ENCODE results near the gene MPZL1. TPM values are rescaled to one million over a fixed set of nuclear protein-coding genes. Genes with fewer than 3 reads are reported as not detected.

The MPZL1 gene
- total and polyA plus RNA-seq, 12 donors = 12.1 to 101 (median 62.8) TPM

DNA sequence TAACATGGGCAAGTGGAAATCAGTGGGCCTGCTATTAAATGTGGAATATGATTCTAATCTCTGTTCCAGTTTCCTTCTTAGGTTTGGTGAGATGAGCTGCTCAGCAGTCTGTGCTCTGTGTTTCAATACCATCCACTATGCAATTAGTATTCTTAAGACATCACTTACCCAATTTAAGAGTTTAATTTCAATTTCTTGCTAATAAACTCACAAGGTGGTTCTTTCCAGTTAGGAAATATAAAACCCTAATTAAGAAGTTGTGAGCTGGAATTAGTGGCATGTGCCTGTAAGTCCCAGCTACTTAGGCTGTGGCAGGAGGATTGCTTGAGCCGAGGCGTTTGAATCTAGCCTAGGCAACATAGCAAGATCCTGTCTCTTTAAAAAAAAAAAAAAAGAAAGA, 51.7 kb downstream of the MPZL1 start:
- Histone ChIP-seq H3K4me3 (no peak overlapping the region), H3K4me1 (replicated peaks in 1 of 2) (no peaks in the 10 kb centered on the region), H3K27ac (no peak overlapping the region), H3K27me3 (no peaks in the 10 kb centered on the region), H3K9me3 (replicated peaks in 1 of 3) (no peaks in the 10 kb centered on the region), H3K36me3 (replicated peaks in 1 of 2) (peaks cover 0 to 29% of the 10 kb centered on the region in 2 donors)
- intact Hi-C loops (cut with DNase I) = no loop called here
- TF ChIP-seq POLR2A (IDR thresholded peaks at IDR 0.05) = no peak
- TF ChIP-seq, protein P1, sequence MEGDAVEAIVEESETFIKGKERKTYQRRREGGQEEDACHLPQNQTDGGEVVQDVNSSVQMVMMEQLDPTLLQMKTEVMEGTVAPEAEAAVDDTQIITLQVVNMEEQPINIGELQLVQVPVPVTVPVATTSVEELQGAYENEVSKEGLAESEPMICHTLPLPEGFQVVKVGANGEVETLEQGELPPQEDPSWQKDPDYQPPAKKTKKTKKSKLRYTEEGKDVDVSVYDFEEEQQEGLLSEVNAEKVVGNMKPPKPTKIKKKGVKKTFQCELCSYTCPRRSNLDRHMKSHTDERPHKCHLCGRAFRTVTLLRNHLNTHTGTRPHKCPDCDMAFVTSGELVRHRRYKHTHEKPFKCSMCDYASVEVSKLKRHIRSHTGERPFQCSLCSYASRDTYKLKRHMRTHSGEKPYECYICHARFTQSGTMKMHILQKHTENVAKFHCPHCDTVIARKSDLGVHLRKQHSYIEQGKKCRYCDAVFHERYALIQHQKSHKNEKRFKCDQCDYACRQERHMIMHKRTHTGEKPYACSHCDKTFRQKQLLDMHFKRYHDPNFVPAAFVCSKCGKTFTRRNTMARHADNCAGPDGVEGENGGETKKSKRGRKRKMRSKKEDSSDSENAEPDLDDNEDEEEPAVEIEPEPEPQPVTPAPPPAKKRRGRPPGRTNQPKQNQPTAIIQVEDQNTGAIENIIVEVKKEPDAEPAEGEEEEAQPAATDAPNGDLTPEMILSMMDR (IDR thresholded peaks at IDR 0.05) = no peak
- WGBS, 4 donors = 88 to 96% (median 90%) methylated on average over 2 of the region's 2 CpGs
- DNase-seq = no peak

DNA sequence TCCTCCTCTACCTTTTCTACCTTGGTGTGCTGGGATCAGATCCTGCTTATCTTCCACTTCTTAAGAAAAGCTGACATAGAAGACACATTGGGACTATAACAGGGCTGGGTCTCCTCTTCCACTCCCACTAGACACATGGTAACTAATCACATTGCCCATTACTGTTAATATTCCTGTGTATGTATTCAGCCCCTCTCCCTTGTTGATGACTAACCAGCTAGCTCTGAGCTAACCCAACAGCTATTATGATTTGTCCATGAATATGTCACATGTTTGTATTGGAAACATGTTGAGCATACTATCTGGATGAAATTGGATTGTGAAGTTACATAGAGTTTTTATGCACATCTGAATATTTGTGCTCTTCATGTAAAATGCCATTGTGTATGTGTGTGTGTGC, 52.9 kb downstream of the MPZL1 start:
- H3K9me3 ChIP-seq (replicated peaks in 1 of 3) = no peaks in the 10 kb centered on the region
- H3K27me3 ChIP-seq = no peaks in the 10 kb centered on the region
- DNase-seq = no peak
- H3K27ac ChIP-seq = no peak overlapping the region
- no peak overlapping the region for H3K4me3 ChIP-seq
- H3K4me1 ChIP-seq (replicated peaks in 1 of 2) = no peaks in the 10 kb centered on the region
- peaks cover 0 to 34% of the 10 kb centered on the region in 2 donors for H3K36me3 ChIP-seq (replicated peaks in 1 of 2)
- intact Hi-C loops (cut with DNase I) = no loop called here
- TF ChIP-seq POLR2A (IDR thresholded peaks at IDR 0.05) = no peak
- TF ChIP-seq, protein P1 (IDR thresholded peaks at IDR 0.05) = no peak

DNA sequence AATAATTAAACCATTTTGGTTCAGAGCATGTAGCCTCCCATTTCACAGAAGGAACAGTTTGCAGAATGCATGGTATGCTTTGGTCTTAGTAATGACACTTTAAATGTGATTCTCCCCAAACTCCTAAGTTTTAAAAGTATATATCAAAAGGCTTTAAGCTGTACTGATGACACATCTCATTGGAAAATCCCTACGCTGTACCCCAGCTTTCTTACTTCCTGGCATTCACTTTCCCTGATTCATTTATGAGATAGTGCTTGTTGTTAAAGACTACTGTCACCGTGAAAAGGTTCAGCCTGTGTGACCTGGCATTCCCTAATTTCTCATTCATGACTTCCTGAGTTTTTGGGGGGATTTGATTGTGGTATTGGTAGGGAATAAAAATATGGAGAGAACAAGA, 53.4 kb downstream of the MPZL1 start:
- H3K9me3 ChIP-seq (replicated peaks in 1 of 3) = no peaks in the 10 kb centered on the region
- TF ChIP-seq, protein P1 (IDR thresholded peaks at IDR 0.05) = no peak
- no peak for TF ChIP-seq POLR2A (IDR thresholded peaks at IDR 0.05)
- DNase-seq = no peak
- intact Hi-C loops (cut with DNase I) = no loop called here
- H3K4me1 ChIP-seq (replicated peaks in 1 of 2) = no peaks in the 10 kb centered on the region
- no peak overlapping the region for H3K4me3 ChIP-seq
- H3K36me3 ChIP-seq (replicated peaks in 1 of 2) = peaks cover 0 to 34% of the 10 kb centered on the region in 2 donors
- no peaks in the 10 kb centered on the region for H3K27me3 ChIP-seq
- H3K27ac ChIP-seq = no peak overlapping the region
- 67 to 83% (median 78%) methylated on average over 2 of the region's 2 CpGs for WGBS, 4 donors

DNA sequence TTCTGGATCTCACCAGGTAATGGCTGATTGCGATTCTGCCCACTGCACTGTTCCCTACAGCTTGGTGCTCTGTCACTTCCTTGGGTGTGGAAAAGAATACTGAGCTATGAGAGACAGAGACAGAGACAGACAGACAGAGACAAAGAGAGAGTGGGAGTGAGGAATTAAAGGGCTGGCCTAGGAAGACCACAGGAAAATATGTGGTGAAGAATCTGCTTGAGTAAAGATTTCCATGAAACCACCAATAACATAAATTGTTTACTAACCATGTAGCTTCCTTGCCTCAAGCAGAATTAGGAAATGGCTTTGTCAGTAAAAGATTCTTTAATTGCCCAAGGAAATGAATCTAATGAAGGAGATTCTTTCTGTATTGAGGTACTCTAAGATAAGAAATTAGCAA, 54.4 kb downstream of the MPZL1 start:
- DNase-seq = no peak
- no peaks in the 10 kb centered on the region for H3K9me3 ChIP-seq (replicated peaks in 1 of 3)
- no peak overlapping the region for H3K27ac ChIP-seq
- no peak for TF ChIP-seq POLR2A (IDR thresholded peaks at IDR 0.05)
- TF ChIP-seq, protein P1 (IDR thresholded peaks at IDR 0.05) = no peak
- 88 to 100% (median 95%) methylated on average over 1 of the region's 1 CpG for WGBS, 4 donors
- no peaks in the 10 kb centered on the region for H3K4me1 ChIP-seq (replicated peaks in 1 of 2)
- intact Hi-C loops (cut with DNase I) = no loop called here
- no peak overlapping the region for H3K4me3 ChIP-seq
- no peaks in the 10 kb centered on the region for H3K27me3 ChIP-seq
- peaks cover 0 to 30% of the 10 kb centered on the region in 2 donors for H3K36me3 ChIP-seq (replicated peaks in 1 of 2)
